Measurements from ENCODE around the gene CD44.
A peak's percentile ranks its signal among the peaks of the same experiment; 100 is the strongest.
"Not testable (repeated sequence)": the region's sequence is repeated elsewhere in the genome, so short reads cannot be mapped to it uniquely, and the experiment has no call there.

The CD44 gene

GRCh38 chr11:35211952-35212351, 73.0 kb downstream of the CD44 start:
- DNase-seq (ENCODE audit: low read depth) = no peak

DNA sequence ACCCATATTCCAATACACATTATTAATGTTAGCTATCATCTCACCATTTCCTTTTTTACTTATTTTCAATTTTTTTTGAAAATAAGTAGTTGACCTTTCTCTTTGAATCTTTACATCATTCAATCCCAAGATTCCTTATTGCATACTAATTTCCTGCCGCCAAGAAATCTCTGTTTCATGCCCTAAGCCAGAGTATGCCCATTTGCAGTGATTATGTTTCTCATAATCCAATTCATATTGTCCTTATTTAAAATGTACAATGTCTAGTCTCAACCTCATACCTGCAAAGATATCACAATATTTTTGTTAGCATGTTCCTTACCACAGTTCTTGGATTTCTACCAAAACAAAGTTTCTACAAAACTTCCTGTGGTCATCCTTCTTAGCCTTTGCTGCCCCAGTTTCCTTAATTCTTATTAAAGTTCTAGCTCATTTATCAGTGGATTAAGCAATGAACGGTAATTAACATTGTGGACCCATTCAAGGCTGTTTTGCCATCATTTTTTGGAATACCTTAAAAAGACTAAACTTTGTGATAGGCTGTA, 75.3 kb downstream of the CD44 start:
- DNase-seq (ENCODE audit: low read depth) = peak; percentile 16

GRCh38 chr11:35214792-35215193, 75.8 kb downstream of the CD44 start:
- DNase-seq (ENCODE audit: low read depth) = peak; percentile 79

DNA sequence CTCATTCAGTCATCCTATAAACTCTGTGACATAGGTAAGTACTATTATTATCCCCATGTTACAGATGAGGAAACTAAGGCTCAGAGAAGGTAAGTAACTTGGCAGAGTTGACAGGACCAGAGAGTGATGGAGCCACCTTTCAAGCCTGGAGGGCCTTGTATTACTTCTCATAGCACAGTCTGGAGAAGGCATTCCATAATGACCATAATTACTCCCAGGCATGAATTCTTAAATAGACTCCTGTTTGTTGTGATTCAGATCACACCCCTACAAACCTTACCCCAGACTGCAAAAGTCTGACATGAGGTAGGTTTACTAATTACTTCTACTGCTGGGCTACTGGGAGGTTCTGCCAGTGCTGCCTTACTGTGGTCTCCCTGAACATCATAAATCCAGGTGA, 77.0 kb downstream of the CD44 start:
- no peak for DNase-seq (ENCODE audit: low read depth)

- DNase-seq (ENCODE audit: low read depth) = peak; percentile 47
Observed at GRCh38 chr11:35216962-35217678, 78.1 kb downstream of the CD44 start.

DNA sequence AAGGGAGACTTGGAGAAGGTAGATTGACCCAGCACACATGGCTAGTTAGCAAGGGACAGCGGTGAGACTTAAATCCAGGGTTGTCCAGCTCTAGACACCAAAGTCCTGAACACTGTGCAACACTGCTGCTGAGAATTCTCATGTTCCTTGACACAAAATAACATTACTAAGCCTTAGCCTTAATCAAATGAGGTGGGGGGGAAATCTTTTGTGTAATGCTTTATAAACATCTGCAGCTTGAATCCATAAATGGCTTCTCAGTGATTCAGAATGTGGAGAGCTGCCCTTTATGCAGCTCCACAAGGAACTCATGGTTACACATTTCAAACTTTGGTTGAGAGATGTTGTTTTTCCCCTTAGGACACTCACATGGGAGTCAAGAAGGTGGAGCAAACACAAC, 80.0 kb downstream of the CD44 start:
- peak; percentile 61 for DNase-seq (ENCODE audit: low read depth)

- peak; percentile 85 for DNase-seq (ENCODE audit: low read depth)
Observed at GRCh38 chr11:35223371-35223796, 84.4 kb downstream of the CD44 start.

- no peak for DNase-seq (ENCODE audit: low read depth)
Observed at GRCh38 chr11:35223991-35224390, 85.0 kb downstream of the CD44 start.

- DNase-seq (ENCODE audit: low read depth) = no peak
Observed at GRCh38 chr11:35225946-35226520, 87.1 kb downstream of the CD44 start.

- DNase-seq (ENCODE audit: low read depth) = not testable (repeated sequence)
Observed at GRCh38 chr11:35226756-35227155, 87.8 kb downstream of the CD44 start.

DNA sequence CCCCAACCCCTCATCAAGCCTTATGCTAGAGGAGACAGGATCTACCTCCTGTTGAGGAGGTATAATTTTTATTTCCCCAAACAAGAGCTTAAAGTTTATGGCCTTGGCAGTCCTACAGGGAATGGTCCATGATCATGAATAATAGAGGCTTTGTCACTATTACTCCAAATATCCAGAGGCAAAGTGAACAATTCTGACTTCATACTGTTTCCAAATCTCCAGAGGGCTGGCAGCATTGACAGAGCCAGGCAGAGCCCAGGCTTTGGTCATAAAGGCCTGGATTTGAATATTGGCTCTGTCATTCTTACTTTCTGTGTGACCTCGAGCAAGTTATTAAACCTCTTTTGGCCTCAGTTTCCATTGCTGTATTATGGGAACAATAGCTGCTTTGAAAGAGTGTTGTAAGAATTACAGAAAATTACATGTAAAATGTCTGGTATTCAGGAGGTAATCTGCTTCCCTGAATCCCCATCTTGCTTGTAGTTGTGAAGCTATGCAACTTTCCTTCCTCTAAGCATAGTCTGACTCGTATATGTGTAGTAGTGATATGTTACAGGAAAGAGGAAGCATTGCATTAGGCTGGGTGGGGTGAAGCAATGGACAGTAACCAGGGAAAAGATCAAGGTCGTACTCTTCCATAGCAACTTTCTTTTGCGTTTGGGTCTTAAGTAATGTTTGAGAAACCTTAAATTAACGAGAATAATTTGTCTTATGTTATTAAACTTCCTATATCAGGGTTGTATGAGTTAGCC, 88.8 kb downstream of the CD44 start:
- peak; percentile 30 for DNase-seq (ENCODE audit: low read depth)

GRCh38 chr11:35228328-35228725, 89.4 kb downstream of the CD44 start:
- DNase-seq (ENCODE audit: low read depth) = no peak

DNA sequence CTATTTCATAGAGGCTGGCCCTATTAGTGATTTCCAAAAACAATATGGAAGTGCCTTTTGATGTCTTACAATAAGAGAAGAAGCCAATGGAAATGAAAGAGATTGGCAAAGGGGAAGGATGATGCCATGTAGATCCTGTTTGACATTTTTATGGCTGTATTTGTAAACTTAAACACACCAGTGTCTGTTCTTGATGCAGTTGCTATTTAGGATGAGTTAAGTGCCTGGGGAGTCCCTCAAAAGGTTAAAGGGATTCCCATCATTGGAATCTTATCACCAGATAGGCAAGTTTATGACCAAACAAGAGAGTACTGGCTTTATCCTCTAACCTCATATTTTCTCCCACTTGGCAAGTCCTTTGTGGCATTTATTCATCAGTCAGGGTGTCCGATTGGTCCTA, 91.4 kb downstream of the CD44 start:
- no peak for DNase-seq (ENCODE audit: low read depth)

GRCh38 chr11:35231076-35231860, 92.3 kb downstream of the CD44 start:
- DNase-seq (ENCODE audit: low read depth) = no peak

GRCh38 chr11:35232891-35233330, 93.9 kb downstream of the CD44 start:
- peak; percentile 47 for DNase-seq (ENCODE audit: low read depth)

- DNase-seq (ENCODE audit: low read depth) = no peak
Observed at GRCh38 chr11:35233518-35233917, 94.5 kb downstream of the CD44 start.

- DNase-seq (ENCODE audit: low read depth) = no peak
Observed at GRCh38 chr11:35234460-35235156, 95.6 kb downstream of the CD44 start.

GRCh38 chr11:35235157-35235468, 96.1 kb downstream of the CD44 start:
- DNase-seq (ENCODE audit: low read depth) = no peak

- no peak for DNase-seq (ENCODE audit: low read depth)
Observed at GRCh38 chr11:35235498-35235897, 96.5 kb downstream of the CD44 start.

DNA sequence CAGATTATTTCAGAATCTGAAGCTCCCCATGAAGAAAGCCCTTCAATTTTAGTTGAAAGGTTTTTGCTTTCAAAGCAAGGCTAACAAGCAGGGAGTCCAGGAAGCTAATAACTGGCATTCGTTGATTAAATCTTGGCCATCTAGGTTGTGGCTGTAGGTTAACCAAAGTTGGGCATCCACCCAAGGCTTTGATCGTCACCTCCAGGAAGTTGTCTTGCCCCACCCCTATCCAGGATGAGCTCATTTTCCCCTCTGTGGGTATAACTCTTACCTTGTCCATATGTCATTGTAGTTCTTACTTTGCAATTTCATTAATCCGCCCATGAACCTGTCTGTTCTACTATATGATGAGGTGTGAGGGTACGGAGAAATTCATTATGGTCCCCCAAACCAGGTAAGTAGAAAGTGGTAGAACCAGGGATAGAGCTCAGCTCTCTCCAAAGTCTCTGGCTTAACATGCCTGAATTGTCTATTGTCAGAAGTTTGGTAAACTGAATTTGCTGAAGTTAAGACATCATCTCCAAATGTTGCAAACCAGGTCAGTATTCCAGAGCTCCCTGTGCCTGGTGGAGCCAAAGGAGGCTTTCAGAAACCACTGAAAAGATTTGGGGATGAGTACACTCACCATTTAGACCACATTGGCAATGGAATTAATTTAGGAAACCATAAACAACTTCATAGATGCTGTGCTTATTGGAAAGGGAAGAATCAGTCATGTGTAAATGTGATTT, 97.1 kb downstream of the CD44 start:
- peak; percentile 29 for DNase-seq (ENCODE audit: low read depth)

DNA sequence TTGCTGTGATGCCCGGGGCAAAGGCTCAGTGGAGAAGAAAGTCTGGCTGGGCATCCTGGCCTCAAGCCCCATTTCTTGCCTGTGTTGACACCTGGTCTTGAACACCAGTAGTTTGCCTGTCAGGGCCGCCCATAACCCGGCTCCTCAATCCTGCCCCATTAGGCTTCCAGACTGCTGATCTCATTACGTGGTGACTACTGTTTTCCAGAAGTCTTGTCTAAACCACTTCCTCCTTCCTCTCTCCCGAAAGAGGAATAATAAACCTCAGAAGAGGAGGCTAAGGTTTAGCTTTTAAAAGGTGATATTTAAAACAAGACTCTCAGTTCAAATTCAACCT, 97.7 kb downstream of the CD44 start:
- DNase-seq (ENCODE audit: low read depth) = no peak

All from fibroblast of gingiva (primary cell).